Measurements from ENCODE around the gene BET1.
"Not testable (repeated sequence)": the region's sequence is repeated elsewhere in the genome, so short reads cannot be mapped to it uniquely, and the experiment has no call there.

The BET1 gene

DNA sequence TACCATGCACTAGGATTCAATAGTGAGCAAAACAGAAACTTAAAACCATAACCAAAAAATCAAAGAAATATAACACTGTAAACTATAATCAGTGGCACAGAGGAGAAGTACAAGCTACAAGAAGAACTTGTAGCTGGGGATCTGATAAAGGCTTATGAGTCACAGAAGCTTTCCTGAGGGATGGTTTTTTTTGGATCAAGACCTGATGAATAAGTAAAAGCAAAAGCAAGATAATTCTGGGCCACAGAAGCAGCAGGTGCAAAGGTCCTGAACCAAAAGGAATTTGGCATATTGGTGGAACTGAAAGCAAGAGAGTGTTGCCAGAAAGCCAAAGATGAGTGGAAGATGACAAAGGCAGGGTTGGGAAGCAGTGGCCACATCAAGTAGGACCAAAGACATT lies 37.4 kb upstream of the BET1 start:
- Histone ChIP-seq H3K27ac (ENCODE audit: low read depth, low read length) (no peak overlapping the region), H3K36me3 (ENCODE audit: control insufficient read depth, insufficient read depth, low read length) (no peaks in the 10 kb centered on the region), H3K9ac (ENCODE audit: low read length) (no peak overlapping the region), H3K9me3 (ENCODE audit: control insufficient read depth, insufficient read depth, low read depth, low read length) (no peaks in the 10 kb centered on the region), H3K4me3 (ENCODE audit: low read depth, low read length) (no peak overlapping the region), H3K27me3 (ENCODE audit: control insufficient read depth, insufficient read depth, low read length) (no peaks in the 10 kb centered on the region), H3K4me1 (ENCODE audit: control insufficient read depth, insufficient read depth, low read length) (no peaks in the 10 kb centered on the region)

DNA sequence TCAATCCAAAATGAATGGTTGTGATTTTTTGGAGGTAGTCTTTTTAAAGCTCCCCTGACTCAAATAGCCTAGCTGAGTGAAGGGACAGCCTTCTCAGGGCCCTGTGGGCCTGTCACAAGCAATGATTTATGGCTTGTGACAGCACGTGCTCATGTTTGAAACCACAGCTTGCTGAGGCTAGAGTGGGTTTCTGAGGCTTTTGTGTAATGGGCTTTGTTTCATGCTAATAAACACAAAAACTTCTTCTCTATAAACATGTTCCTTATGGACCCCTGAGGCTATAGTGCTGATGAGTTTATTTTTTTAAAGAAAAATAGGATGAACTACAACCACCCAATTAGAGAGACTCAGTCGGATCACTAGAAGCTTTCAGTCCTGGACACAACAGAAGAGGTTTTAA lies 36.1 kb upstream of the BET1 start:
- no peaks in the 10 kb centered on the region for H3K36me3 ChIP-seq (ENCODE audit: control insufficient read depth, insufficient read depth, low read length)
- no peak overlapping the region for H3K4me3 ChIP-seq (ENCODE audit: low read depth, low read length)
- H3K9ac ChIP-seq (ENCODE audit: low read length): no peak overlapping the region
- no peak overlapping the region for H3K27ac ChIP-seq (ENCODE audit: low read depth, low read length)
- no peaks in the 10 kb centered on the region for H3K9me3 ChIP-seq (ENCODE audit: control insufficient read depth, insufficient read depth, low read depth, low read length)
- no peaks in the 10 kb centered on the region for H3K4me1 ChIP-seq (ENCODE audit: control insufficient read depth, insufficient read depth, low read length)
- no peaks in the 10 kb centered on the region for H3K27me3 ChIP-seq (ENCODE audit: control insufficient read depth, insufficient read depth, low read length)

DNA sequence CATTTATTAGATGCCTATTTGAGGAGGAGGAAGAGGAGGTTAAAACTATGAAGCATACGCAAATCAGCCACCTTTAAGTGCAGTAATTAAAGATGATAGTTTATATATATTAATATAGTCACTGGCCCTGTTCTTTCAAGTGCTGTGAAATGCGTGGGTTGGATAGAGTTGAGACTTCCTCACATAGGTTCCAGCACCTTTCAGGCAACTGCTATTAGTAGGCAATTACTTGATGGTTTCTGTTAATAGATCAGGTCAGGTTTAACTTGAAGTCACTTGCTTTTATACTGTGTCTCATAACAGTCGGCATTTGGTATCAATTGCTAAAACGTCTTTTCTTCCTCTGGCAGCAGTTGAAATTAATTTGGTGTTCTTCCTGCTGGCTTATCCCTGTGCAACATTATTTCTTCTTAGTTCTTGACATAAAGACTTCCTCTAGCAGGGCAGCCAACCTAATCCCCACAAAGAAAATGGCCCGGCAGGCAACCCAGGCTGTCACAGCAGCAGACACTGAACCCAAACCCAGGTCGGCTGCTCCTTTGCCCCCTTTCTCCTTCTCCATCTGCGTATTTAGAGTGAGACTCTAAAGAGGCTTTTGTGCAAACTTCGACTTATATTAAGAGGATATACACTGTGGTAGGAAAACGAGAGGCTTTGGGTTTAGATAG lies 35.3 kb upstream of the BET1 start:
- H3K9me3 ChIP-seq (ENCODE audit: control insufficient read depth, insufficient read depth, low read depth, low read length): no peaks in the 10 kb centered on the region
- H3K4me3 ChIP-seq (ENCODE audit: low read depth, low read length): no peak overlapping the region
- no peaks in the 10 kb centered on the region for H3K4me1 ChIP-seq (ENCODE audit: control insufficient read depth, insufficient read depth, low read length)
- no peak overlapping the region for H3K27ac ChIP-seq (ENCODE audit: low read depth, low read length)
- no peak overlapping the region for H3K9ac ChIP-seq (ENCODE audit: low read length)
- no peaks in the 10 kb centered on the region for H3K27me3 ChIP-seq (ENCODE audit: control insufficient read depth, insufficient read depth, low read length)
- H3K36me3 ChIP-seq (ENCODE audit: control insufficient read depth, insufficient read depth, low read length): no peaks in the 10 kb centered on the region

DNA sequence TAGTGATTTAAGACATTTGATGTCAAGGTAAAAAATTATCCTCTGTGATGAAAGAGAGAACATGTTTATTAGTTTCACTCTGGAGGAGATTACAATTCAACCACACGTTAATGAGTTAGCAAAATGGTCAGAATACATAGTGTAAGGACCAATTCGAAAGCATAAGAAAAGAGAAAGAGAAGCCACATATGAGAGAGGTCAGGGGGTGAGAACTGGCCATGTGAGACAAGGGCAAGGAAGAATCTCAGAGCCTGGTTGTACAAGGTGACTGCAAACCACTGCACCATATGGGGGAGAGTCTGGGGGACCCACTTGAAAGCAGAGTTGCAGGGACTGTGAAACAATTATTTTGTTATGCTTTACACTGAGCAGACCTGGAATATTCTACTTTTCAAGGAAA lies 27.7 kb upstream of the BET1 start:
- Histone ChIP-seq H3K4me3 (ENCODE audit: low read depth, low read length) (no peak overlapping the region), H3K36me3 (ENCODE audit: control insufficient read depth, insufficient read depth, low read length) (no peaks in the 10 kb centered on the region), H3K9ac (ENCODE audit: low read length) (no peak overlapping the region), H3K27me3 (ENCODE audit: control insufficient read depth, insufficient read depth, low read length) (no peaks in the 10 kb centered on the region), H3K4me1 (ENCODE audit: control insufficient read depth, insufficient read depth, low read length) (no peaks in the 10 kb centered on the region), H3K27ac (ENCODE audit: low read depth, low read length) (no peak overlapping the region), H3K9me3 (ENCODE audit: control insufficient read depth, insufficient read depth, low read depth, low read length) (no peaks in the 10 kb centered on the region)

DNA sequence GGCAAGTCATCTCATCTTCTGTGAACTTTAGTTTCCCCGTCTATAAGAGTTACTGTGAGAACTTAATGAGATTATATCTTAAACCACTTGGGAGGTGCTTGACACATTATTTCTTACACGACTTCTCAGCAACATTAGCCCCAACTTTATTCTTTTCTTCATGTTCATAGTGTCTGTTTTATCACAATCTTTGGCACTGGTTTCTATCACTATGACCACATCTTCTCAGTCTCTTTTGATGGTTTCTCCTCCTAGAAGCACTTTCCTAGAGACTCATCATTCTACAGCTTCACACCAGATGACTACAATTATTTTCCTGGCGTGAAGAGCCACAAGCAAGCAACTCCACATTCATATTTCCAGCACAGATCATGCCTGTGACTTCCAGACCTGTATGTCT lies 26.5 kb upstream of the BET1 start:
- H3K27ac ChIP-seq (ENCODE audit: low read depth, low read length): no peak overlapping the region
- no peaks in the 10 kb centered on the region for H3K9me3 ChIP-seq (ENCODE audit: control insufficient read depth, insufficient read depth, low read depth, low read length)
- no peaks in the 10 kb centered on the region for H3K36me3 ChIP-seq (ENCODE audit: control insufficient read depth, insufficient read depth, low read length)
- H3K4me3 ChIP-seq (ENCODE audit: low read depth, low read length): no peak overlapping the region
- no peak overlapping the region for H3K9ac ChIP-seq (ENCODE audit: low read length)
- no peaks in the 10 kb centered on the region for H3K4me1 ChIP-seq (ENCODE audit: control insufficient read depth, insufficient read depth, low read length)
- no peaks in the 10 kb centered on the region for H3K27me3 ChIP-seq (ENCODE audit: control insufficient read depth, insufficient read depth, low read length)

DNA sequence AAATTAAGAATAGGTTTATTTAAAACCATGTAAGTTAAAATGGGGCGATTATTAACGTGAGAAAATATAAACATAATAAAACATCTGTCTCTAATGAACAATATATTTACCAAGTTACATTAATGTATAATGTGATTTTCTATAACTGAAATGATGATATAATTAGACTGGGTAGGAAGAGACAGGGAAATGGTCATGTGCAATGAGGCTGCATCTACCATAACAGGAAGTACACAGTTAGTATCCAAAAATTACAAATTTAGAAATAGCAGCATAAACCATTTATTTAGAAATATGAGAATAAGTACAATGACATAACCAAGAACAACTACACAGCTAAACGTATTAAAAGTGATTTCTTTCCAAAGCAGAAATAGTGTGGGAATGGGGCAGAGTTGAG lies 25.8 kb upstream of the BET1 start:
- Histone ChIP-seq H3K36me3 (ENCODE audit: control insufficient read depth, insufficient read depth, low read length) (no peaks in the 10 kb centered on the region), H3K27ac (ENCODE audit: low read depth, low read length) (no peak overlapping the region), H3K4me1 (ENCODE audit: control insufficient read depth, insufficient read depth, low read length) (no peaks in the 10 kb centered on the region), H3K4me3 (ENCODE audit: low read depth, low read length) (no peak overlapping the region), H3K9me3 (ENCODE audit: control insufficient read depth, insufficient read depth, low read depth, low read length) (no peaks in the 10 kb centered on the region), H3K9ac (ENCODE audit: low read length) (no peak overlapping the region), H3K27me3 (ENCODE audit: control insufficient read depth, insufficient read depth, low read length) (no peaks in the 10 kb centered on the region)

DNA sequence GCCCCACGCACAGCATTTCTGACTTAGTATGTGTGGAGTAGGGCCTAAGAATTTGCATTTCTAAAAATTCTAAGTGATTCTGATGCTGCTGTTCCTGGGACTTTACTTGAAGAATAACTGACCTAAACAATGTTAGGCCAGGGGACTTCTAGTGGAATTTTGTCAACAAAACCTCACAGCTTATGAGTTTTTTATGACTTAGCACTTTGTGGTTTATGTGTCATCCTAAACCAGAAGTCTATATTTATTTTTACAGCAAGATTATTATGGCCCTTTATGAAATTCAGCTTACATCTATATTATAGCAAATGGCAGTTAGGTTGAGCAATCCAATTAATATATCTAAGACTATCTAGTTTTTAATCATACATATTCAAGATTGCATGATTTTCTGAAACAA lies 24.6 kb upstream of the BET1 start:
- no peak overlapping the region for H3K27ac ChIP-seq (ENCODE audit: low read depth, low read length)
- no peak overlapping the region for H3K4me3 ChIP-seq (ENCODE audit: low read depth, low read length)
- H3K27me3 ChIP-seq (ENCODE audit: control insufficient read depth, insufficient read depth, low read length): no peaks in the 10 kb centered on the region
- no peak overlapping the region for H3K9ac ChIP-seq (ENCODE audit: low read length)
- no peaks in the 10 kb centered on the region for H3K4me1 ChIP-seq (ENCODE audit: control insufficient read depth, insufficient read depth, low read length)
- no peaks in the 10 kb centered on the region for H3K9me3 ChIP-seq (ENCODE audit: control insufficient read depth, insufficient read depth, low read depth, low read length)
- no peaks in the 10 kb centered on the region for H3K36me3 ChIP-seq (ENCODE audit: control insufficient read depth, insufficient read depth, low read length)

DNA sequence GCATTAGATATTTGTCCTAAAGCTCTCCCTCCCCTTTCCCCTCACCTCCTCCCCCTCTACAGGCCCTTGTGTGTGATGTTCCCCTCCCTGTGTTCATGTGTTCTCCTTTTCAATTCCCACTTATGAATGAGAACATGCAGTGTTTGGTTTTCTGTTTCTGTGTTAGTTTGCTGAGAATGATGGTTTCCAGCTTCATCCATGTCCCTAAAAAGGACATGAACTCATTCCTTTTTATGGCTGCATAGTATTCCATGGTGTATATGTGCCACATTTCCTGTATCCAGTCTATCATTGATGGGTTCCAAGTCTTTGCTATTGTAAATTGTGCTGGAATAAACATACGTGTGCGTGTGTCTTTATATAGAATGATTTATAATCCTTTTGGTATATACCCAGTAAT lies 22.5 kb upstream of the BET1 start:
- not testable (repeated sequence) for H3K4me3 ChIP-seq (ENCODE audit: low read depth, low read length); H3K9me3 ChIP-seq (ENCODE audit: control insufficient read depth, insufficient read depth, low read depth, low read length); H3K4me1 ChIP-seq (ENCODE audit: control insufficient read depth, insufficient read depth, low read length); H3K27ac ChIP-seq (ENCODE audit: low read depth, low read length); H3K27me3 ChIP-seq (ENCODE audit: control insufficient read depth, insufficient read depth, low read length); H3K9ac ChIP-seq (ENCODE audit: low read length); H3K36me3 ChIP-seq (ENCODE audit: control insufficient read depth, insufficient read depth, low read length)

DNA sequence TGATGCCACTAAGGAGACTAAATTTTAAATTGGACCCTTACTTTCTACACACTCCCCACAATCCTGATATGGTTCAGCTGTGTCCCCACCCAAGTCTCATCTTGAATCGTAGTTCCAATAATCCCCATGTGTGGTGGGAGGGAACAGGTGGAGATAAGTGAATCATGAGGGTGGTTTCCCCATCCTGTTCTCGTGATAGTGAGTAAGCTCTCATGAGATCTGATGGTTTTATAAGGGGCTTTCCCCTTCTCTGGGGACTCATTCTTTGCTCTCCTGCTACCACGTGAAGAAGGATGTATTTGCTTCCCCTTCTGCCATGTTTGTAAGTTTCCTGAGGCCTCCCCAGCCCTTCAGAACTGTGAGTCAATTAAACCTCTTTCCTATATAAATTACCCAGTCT lies 18.4 kb upstream of the BET1 start:
- Histone ChIP-seq H3K27ac (ENCODE audit: low read depth, low read length) (no peak overlapping the region), H3K9ac (ENCODE audit: low read length) (no peak overlapping the region), H3K36me3 (ENCODE audit: control insufficient read depth, insufficient read depth, low read length) (no peaks in the 10 kb centered on the region), H3K4me3 (ENCODE audit: low read depth, low read length) (no peak overlapping the region), H3K27me3 (ENCODE audit: control insufficient read depth, insufficient read depth, low read length) (no peaks in the 10 kb centered on the region), H3K4me1 (ENCODE audit: control insufficient read depth, insufficient read depth, low read length) (no peaks in the 10 kb centered on the region), H3K9me3 (ENCODE audit: control insufficient read depth, insufficient read depth, low read depth, low read length) (no peaks in the 10 kb centered on the region)

DNA sequence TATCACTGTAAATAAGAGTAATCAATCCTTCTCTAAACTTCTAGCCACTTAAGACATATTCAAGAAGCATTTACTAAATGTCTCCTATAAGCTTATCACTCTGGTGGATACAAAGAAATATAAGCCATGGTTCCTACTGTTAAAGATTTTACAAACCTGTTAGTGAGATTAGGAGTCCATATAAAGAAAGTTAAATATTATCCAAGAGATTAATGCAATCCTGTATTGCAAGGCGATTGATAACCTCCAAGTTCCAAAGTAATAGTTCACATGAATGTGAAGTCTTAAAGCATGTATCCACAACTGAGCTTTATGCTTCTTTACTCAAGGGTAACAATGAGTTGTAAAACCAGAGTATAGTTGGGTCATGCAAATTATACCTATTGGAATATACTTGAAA lies 12.6 kb upstream of the BET1 start:
- Histone ChIP-seq H3K36me3 (ENCODE audit: control insufficient read depth, insufficient read depth, low read length) (no peaks in the 10 kb centered on the region), H3K4me1 (ENCODE audit: control insufficient read depth, insufficient read depth, low read length) (no peaks in the 10 kb centered on the region), H3K27me3 (ENCODE audit: control insufficient read depth, insufficient read depth, low read length) (no peaks in the 10 kb centered on the region), H3K9ac (ENCODE audit: low read length) (no peak overlapping the region), H3K9me3 (ENCODE audit: control insufficient read depth, insufficient read depth, low read depth, low read length) (no peaks in the 10 kb centered on the region), H3K4me3 (ENCODE audit: low read depth, low read length) (no peak overlapping the region), H3K27ac (ENCODE audit: low read depth, low read length) (no peak overlapping the region)

DNA sequence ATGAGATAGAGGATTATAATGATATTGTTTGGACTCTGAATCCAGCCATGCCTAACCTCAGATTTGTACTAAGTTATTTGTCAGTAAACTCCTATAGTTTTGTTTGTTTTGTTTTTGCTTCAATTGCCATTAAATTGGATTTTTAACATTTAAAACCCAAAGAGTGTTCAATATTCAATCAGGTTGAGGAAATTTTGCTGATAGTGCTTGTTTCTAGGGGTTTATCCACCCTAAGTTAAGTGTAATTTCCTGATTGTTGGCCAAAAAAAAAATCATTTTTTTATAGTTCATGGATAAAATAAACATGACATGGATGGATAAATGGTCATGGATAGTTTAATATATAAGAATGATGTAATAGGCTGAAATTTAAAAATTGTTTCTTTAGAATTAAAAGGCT lies 11.4 kb upstream of the BET1 start:
- no peaks in the 10 kb centered on the region for H3K4me1 ChIP-seq (ENCODE audit: control insufficient read depth, insufficient read depth, low read length)
- H3K36me3 ChIP-seq (ENCODE audit: control insufficient read depth, insufficient read depth, low read length): no peaks in the 10 kb centered on the region
- H3K27me3 ChIP-seq (ENCODE audit: control insufficient read depth, insufficient read depth, low read length): no peaks in the 10 kb centered on the region
- no peak overlapping the region for H3K27ac ChIP-seq (ENCODE audit: low read depth, low read length)
- no peaks in the 10 kb centered on the region for H3K9me3 ChIP-seq (ENCODE audit: control insufficient read depth, insufficient read depth, low read depth, low read length)
- no peak overlapping the region for H3K4me3 ChIP-seq (ENCODE audit: low read depth, low read length)
- H3K9ac ChIP-seq (ENCODE audit: low read length): no peak overlapping the region

DNA sequence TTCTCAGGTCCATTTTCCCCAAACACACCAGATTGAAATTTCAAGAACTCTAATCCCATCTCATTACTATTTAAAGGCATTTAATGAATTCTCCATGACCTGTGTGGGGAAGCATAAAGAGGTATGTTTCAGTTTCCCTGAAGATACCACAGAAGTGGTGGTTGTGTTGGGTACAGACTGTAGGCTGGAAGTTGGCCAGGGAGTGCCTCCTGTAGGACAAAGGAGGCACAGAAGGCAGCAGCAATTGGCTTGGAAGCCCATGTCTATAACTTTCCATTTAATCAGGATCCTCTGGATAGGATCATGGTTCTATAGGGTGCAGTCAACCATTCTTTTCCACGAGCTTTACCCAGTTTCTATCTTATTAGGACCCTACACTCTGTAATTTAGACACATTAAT lies 8.6 kb upstream of the BET1 start:
- H3K27ac ChIP-seq (ENCODE audit: low read depth, low read length): no peak overlapping the region
- H3K4me1 ChIP-seq (ENCODE audit: control insufficient read depth, insufficient read depth, low read length): no peaks in the 10 kb centered on the region
- no peaks in the 10 kb centered on the region for H3K27me3 ChIP-seq (ENCODE audit: control insufficient read depth, insufficient read depth, low read length)
- H3K4me3 ChIP-seq (ENCODE audit: low read depth, low read length): no peak overlapping the region
- no peaks in the 10 kb centered on the region for H3K36me3 ChIP-seq (ENCODE audit: control insufficient read depth, insufficient read depth, low read length)
- H3K9me3 ChIP-seq (ENCODE audit: control insufficient read depth, insufficient read depth, low read depth, low read length): no peaks in the 10 kb centered on the region
- H3K9ac ChIP-seq (ENCODE audit: low read length): no peak overlapping the region
